Spleen (tissue), 11 donors: ENCODE data around the gene TFB1M. TPM values are rescaled to one million over a fixed set of nuclear protein-coding genes. Genes with fewer than 3 reads are reported as not detected.
"Not testable (repeated sequence)": the region's sequence is repeated elsewhere in the genome, so short reads cannot be mapped to it uniquely, and the experiment has no call there.

Experiments used
- DNase-seq: peaks from one replicate; pipeline ENCODE4 v3.0.0-alpha.2; 2020
- H3K27ac ChIP-seq, 8 donors: fragments of 200-600 bp; sonication (generic) in 7 of 8; 1 replicate in 4 of 8; 2 replicates in 4 of 8; pipeline versions ENCODE4 v1.5.0 to v1.8.0; 2016 to 2021; ENCODE audit warnings: inconsistent platforms in 4 of 8, mild to moderate bottlenecking in 4 of 8, moderate library complexity in 1 of 8
- H3K27me3 ChIP-seq, 7 donors: fragments of 200-600 bp; sonication (generic) in 6 of 7; replicated peaks in 1 of 7; 1 replicate in 4 of 7; 2 replicates in 3 of 7; pipeline versions ENCODE4 v1.5.0 to v1.8.0; 2016 to 2021; ENCODE audit warnings: inconsistent platforms in 3 of 7, mild to moderate bottlenecking in 1 of 7
- H3K36me3 ChIP-seq, 6 donors: fragments of 200-600 bp; sonication (generic) in 5 of 6; 1 replicate in 4 of 6; 2 replicates in 2 of 6; pipeline versions ENCODE4 v1.5.0 to v1.8.0; 2016 to 2021; ENCODE audit warnings: inconsistent platforms in 2 of 6
- H3K4me1 ChIP-seq, 6 donors: fragments of 200-600 bp; sonication (generic) in 5 of 6; 1 replicate in 3 of 6; 2 replicates in 3 of 6; pipeline versions ENCODE4 v1.5.0 to v1.8.0; 2016 to 2021; ENCODE audit warnings: inconsistent platforms in 3 of 6
- H3K4me3 ChIP-seq, 8 donors: fragments of 200-600 bp; sonication (generic) in 7 of 8; 1 replicate in 4 of 8; 2 replicates in 4 of 8; pipeline versions ENCODE4 v1.5.0 to v1.8.0; 2016 to 2021; ENCODE audit warnings: inconsistent platforms in 4 of 8, mild to moderate bottlenecking in 4 of 8, moderate library complexity in 2 of 8
- H3K9me3 ChIP-seq, 8 donors: fragments of 200-600 bp; sonication (generic) in 7 of 8; 1 replicate in 4 of 8; 2 replicates in 4 of 8; pipeline versions ENCODE4 v1.5.0 to v1.8.0; 2016 to 2021; ENCODE audit warnings: inconsistent platforms in 4 of 8
- CTCF ChIP-seq, 11 experiments: fragments of 200-600 bp in 7 of 11; fragments of 450-650 bp in 4 of 11; sonication (generic) in 4 of 11; IDR thresholded peaks in 8 of 11; conservative IDR thresholded peaks in 3 of 11; 1 replicate in 7 of 11; 2 replicates in 4 of 11; pipeline versions ENCODE4 v1.4.0 to v1.8.0; 2016 to 2021; ENCODE audit warnings: antibody characterized with exemption in 11 of 11, inconsistent platforms in 4 of 11, mild to moderate bottlenecking in 1 of 11
- POLR2A ChIP-seq, 3 donors: fragments of 450-650 bp; IDR thresholded peaks; one replicate each; pipeline ENCODE4 v1.5.1; 2017; ENCODE audit warnings: antibody characterized with exemption in 3 of 3, mild to moderate bottlenecking in 1 of 3
- POLR2AphosphoS5 ChIP-seq, 3 donors: sonication (generic); formaldehyde crosslinking; IDR thresholded peaks; one replicate each; pipeline ENCODE4 v1.5.1; 2017; ENCODE audit warnings: antibody characterized with exemption in 3 of 3
- WGBS, 5 donors: extraction: QIAGEN DNeasy Blood & Tissue Kit in 3 of 5; methylation state at CpG; one replicate each; pipeline versions ENCODE4 v1.1.5 to v1.1.7; 2013 to 2018; 5-methylcytosine and 5-hydroxymethylcytosine counted together
- intact Hi-C: fragments of 100-400 bp; cut with DNase I; formaldehyde crosslinking; loops from one replicate; pipeline ENCODE4 v1.15.0; 2023; ENCODE audit warnings: low total_unique reads
- polyA plus RNA-seq, 3 donors: library from polyadenylated mRNA; stranded (reverse); fragments of 200-250 nt; gene quantifications; one replicate each; pipeline ENCODE4 v1.2.1, GENCODE V29; 2013
- total RNA-seq, 7 donors: library from RNA; depleted of rRNA in 3 of 7; stranded (reverse); fragments of >200 nt in 3 of 7; fragmentation: NEBNext Ultra II Directional in 4 of 7; extraction: Animal tissue kit (Norgen Biotek cat#: 25700) in 4 of 7; gene quantifications; one replicate each; pipeline versions ENCODE4 v1.1.0 to v1.2.1, GENCODE V29; 2016 to 2021
- donor health status: healthy with polysubstance abuse.
- donor health status: DM: no; HTN: no; CAD: no; lungs with moderate emphysema.
- donor health status: DM: no; HTN: no; CAD: no.
- donor health status: Bipolar disorder and iron deficiency.
- donor health status: healthy.
- donor health status: DM: no; HTN: no; CAD: no.
- donor health status: DM: yes; HTN: yes; CAD: no.

The TFB1M gene
- total and polyA plus RNA-seq, 10 donors = 11.4 to 39.2 (median 21.0) TPM

DNA sequence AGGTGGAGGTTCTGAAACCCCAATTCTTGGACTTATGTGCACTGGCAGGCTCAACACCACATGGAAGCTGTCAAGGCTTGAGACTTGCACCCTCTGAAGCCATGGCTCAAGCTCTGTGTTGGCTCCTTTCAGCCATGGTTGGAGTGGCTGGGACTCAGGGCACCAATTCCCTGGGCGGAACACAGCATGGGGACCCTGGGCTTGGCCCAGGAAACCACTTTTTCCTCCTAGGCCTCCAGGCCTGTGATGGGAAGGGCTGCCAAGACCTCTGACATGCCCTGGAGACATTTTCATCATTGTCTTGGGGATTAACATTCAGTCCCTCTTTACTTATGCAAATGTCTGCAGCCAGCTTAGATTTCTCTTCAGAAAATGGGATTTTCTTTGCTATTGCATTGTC, 76.7 kb downstream of the TFB1M start:
- WGBS, 5 donors = 47 to 100% (median 85%) methylated on average over 1 of the region's 1 CpG
- H3K27me3 ChIP-seq = no peaks in the 10 kb centered on the region
- TF ChIP-seq POLR2A (IDR thresholded peaks at IDR 0.05) = no peak
- H3K4me1 ChIP-seq = no peaks in the 10 kb centered on the region
- H3K9me3 ChIP-seq = peaks cover 0 to 14% (median 5%) of the 10 kb centered on the region in 8 donors
- no peak overlapping the region for H3K4me3 ChIP-seq
- H3K27ac ChIP-seq = no peak overlapping the region
- no peaks in the 10 kb centered on the region for H3K36me3 ChIP-seq
- no peak for DNase-seq
- intact Hi-C loops = no loop called here

DNA sequence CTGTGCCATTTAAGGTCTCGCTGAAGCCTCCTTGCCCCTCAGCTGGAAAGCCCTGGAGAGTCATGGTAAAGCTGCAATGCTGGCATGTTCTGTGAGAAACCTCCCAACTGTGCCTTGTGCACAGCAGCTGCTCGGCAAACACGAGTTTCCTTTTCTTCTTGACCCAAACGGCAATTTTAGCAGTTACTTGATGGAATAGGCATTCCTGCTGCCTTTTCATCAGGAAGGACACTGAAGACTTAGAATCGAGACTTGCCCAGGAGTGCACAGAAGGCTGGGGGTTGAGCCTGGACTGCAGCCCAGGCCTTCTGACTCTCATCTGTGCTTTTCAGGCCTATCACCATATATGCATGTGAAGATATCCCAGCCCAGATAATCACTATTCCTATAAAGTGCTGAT, 79.2 kb downstream of the TFB1M start:
- no peaks in the 10 kb centered on the region for H3K4me1 ChIP-seq
- no peaks in the 10 kb centered on the region for H3K36me3 ChIP-seq
- no peak for TF ChIP-seq POLR2AphosphoS5 (IDR thresholded peaks at IDR 0.05)
- TF ChIP-seq CTCF (IDR thresholded peaks at IDR 0.05 in 8 of 11, conservative IDR thresholded peaks at IDR 0.05 in 3 of 11) = no peak
- TF ChIP-seq POLR2A (IDR thresholded peaks at IDR 0.05) = no peak
- H3K4me3 ChIP-seq = no peak overlapping the region
- H3K27me3 ChIP-seq = no peaks in the 10 kb centered on the region
- peaks cover 0 to 14% (median 5%) of the 10 kb centered on the region in 8 donors for H3K9me3 ChIP-seq
- H3K27ac ChIP-seq = no peak overlapping the region
- WGBS, 5 donors = 65 to 73% (median 72%) methylated on average over 5 of the region's 5 CpGs
- DNase-seq = no peak
- intact Hi-C loops = no loop called here

DNA sequence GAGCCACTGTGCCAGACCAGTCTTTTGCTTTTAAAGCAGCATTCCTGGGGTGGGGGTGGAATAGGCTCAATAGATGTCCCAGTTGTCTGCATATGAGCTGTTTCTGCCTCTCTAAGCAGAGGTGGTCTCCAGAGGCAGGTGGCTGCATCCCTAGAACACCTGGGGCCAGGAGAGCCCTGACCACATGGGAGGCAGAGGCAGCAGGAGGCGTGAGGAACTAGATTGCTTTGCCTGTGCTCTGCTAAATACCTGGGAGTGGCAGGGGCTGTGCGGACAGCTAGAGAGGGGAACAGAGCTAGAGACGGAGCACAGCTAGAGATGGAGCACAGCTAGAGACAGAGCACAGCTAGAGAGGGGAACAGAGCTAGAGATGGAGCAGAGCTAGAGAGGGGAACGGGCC, 79.6 kb downstream of the TFB1M start:
- Histone ChIP-seq H3K27me3 (no peaks in the 10 kb centered on the region), H3K27ac (no peak overlapping the region), H3K4me3 (no peak overlapping the region), H3K4me1 (no peaks in the 10 kb centered on the region), H3K36me3 (no peaks in the 10 kb centered on the region), H3K9me3 (peaks cover 0 to 14% (median 5%) of the 10 kb centered on the region in 8 donors)
- intact Hi-C loops = no loop called here
- WGBS, 5 donors = 84 to 96% (median 90%) methylated on average over 4 of the region's 4 CpGs
- no peak for TF ChIP-seq POLR2AphosphoS5 (IDR thresholded peaks at IDR 0.05)
- no peak for TF ChIP-seq CTCF (IDR thresholded peaks at IDR 0.05 in 8 of 11, conservative IDR thresholded peaks at IDR 0.05 in 3 of 11)
- TF ChIP-seq POLR2A (IDR thresholded peaks at IDR 0.05) = no peak
- DNase-seq = no peak

- no peak overlapping the region for H3K4me3 ChIP-seq
- TF ChIP-seq POLR2AphosphoS5 (IDR thresholded peaks at IDR 0.05) = no peak
- TF ChIP-seq POLR2A (IDR thresholded peaks at IDR 0.05) = no peak
- no peak for TF ChIP-seq CTCF (IDR thresholded peaks at IDR 0.05 in 8 of 11, conservative IDR thresholded peaks at IDR 0.05 in 3 of 11)
- no peak overlapping the region for H3K27ac ChIP-seq
- H3K27me3 ChIP-seq = no peaks in the 10 kb centered on the region
- intact Hi-C loops = no loop called here
- H3K36me3 ChIP-seq = no peaks in the 10 kb centered on the region
- peaks cover 0 to 14% (median 5%) of the 10 kb centered on the region in 8 donors for H3K9me3 ChIP-seq
- no peaks in the 10 kb centered on the region for H3K4me1 ChIP-seq
- no peak for DNase-seq
- 67 to 98% (median 87%) methylated on average over 3 to 4 of the region's 4 CpGs for WGBS, 5 donors
Measured at GRCh38 chr6:155234167-155234566, 80.1 kb downstream of the TFB1M start.

DNA sequence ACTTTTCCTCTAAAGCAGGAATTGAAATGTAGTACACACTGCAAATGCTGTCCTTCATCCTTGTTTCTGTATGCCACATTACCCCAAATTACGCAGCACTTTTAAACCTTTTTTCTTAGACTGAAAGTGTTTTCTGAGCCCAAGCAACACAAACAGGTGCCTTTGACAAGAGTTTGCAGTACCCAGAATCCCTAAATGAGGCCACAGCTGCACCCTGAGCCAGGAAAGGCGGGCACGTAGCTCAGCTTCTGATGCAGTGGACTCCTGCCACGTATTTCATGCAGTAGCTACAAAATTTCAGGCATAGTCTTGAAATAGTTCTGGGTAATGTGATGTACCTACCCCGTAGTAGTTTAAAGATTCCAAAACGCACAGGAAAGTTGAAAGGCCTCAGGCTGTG, 81.4 kb downstream of the TFB1M start:
- Histone ChIP-seq H3K9me3 (peaks cover 0 to 11% (median 5%) of the 10 kb centered on the region in 8 donors), H3K36me3 (no peaks in the 10 kb centered on the region), H3K27ac (no peak overlapping the region), H3K27me3 (no peaks in the 10 kb centered on the region), H3K4me3 (no peak overlapping the region), H3K4me1 (no peaks in the 10 kb centered on the region)
- WGBS, 5 donors = 80 to 94% (median 90%) methylated on average over 6 of the region's 6 CpGs
- no peak for TF ChIP-seq CTCF (IDR thresholded peaks at IDR 0.05 in 8 of 11, conservative IDR thresholded peaks at IDR 0.05 in 3 of 11)
- TF ChIP-seq POLR2A (IDR thresholded peaks at IDR 0.05) = no peak
- intact Hi-C loops = no loop called here
- no peak for DNase-seq

GRCh38 chr6:155230975-155231374, 83.3 kb downstream of the TFB1M start:
- DNase-seq, intact Hi-C loops, H3K27me3 ChIP-seq, H3K9me3 ChIP-seq, H3K4me3 ChIP-seq, H3K4me1 ChIP-seq, H3K27ac ChIP-seq, H3K36me3 ChIP-seq: not testable (repeated sequence)
- WGBS, 5 donors = 81 to 94% (median 93%) methylated on average over 4 of the region's 4 CpGs
